WTC11 (cell line): ENCODE results near the gene OSBPL5. TPM values are rescaled to one million over a fixed set of nuclear protein-coding genes. Genes with fewer than 3 reads are reported as not detected.

Experiments used
- ATAC-seq: fragments of 200-7000 bp; cut with Tn5 transposase; 2 replicates; pipeline ENCODE4 v1.10.0; 2021; ENCODE audit warnings: mild to moderate bottlenecking, moderate library complexity
- CTCF ChIA-PET: fragments of 300-600 bp; sonication (Branson Sonifier 250); formaldehyde crosslinking; loops from one replicate; lab custom pipeline; 2021; ENCODE audit warnings: antibody characterized with exemption; lab: Charles Lee
- POLR2A ChIA-PET: fragments of 350-600 bp; sonication (Branson Sonifier 250); formaldehyde crosslinking; loops from one replicate; lab custom pipeline; 2021; ENCODE audit warnings: antibody characterized with exemption; lab: Charles Lee
- DNase-seq: peaks from one replicate; pipeline ENCODE4 v3.0.0; 2021; ENCODE audit warnings: low spot score
- H3K27ac Mint-ChIP-seq: 2 replicates; pipeline ENCODE4 v1.8.0; 2021; ENCODE audit warnings: mixed read lengths
- H3K27me3 Mint-ChIP-seq: 2 replicates; pipeline ENCODE4 v1.8.0; 2021; ENCODE audit warnings: low read depth, mild to moderate bottlenecking, moderate library complexity, mixed read lengths
- H3K36me3 Mint-ChIP-seq: 2 replicates; pipeline ENCODE4 v1.8.0; 2021; ENCODE audit warnings: mixed read lengths
- H3K4me1 Mint-ChIP-seq: 2 replicates; pipeline ENCODE4 v1.8.0; 2022; ENCODE audit warnings: mixed read lengths
- H3K4me3 Mint-ChIP-seq: 2 replicates; pipeline ENCODE4 v1.8.0; 2021; ENCODE audit warnings: mild to moderate bottlenecking, moderate library complexity, mixed read lengths
- H3K9me3 Mint-ChIP-seq: 2 replicates; pipeline ENCODE4 v1.8.0; 2021; ENCODE audit warnings: mixed read lengths
- ATF6 ChIP-seq: sonication (generic); formaldehyde crosslinking; IDR thresholded peaks from 2 replicates; pipeline ENCODE4 v1.8.1; 2023; ENCODE audit warnings: mild to moderate bottlenecking, missing genetic modification reagents
- EMX1 ChIP-seq: fragments of 250-450 bp; sonication (Bioruptor Pico); IDR thresholded peaks from 2 replicates; pipeline ENCODE4 v1.8.0; 2021; ENCODE audit warnings: mild to moderate bottlenecking
- ETV6 ChIP-seq: sonication (generic); formaldehyde crosslinking; IDR thresholded peaks from 2 replicates; pipeline ENCODE4 v1.8.1; 2022; ENCODE audit warnings: mild to moderate bottlenecking, missing genetic modification reagents
- FOXK1 ChIP-seq: sonication (generic); formaldehyde crosslinking; IDR thresholded peaks from 2 replicates; pipeline ENCODE4 v1.8.0; 2022; ENCODE audit warnings: mild to moderate bottlenecking, moderate library complexity, missing genetic modification reagents
- FOXP1 ChIP-seq: sonication (generic); formaldehyde crosslinking; IDR thresholded peaks from 2 replicates; pipeline ENCODE4 v1.8.0; 2022; ENCODE audit warnings: missing genetic modification reagents, mild to moderate bottlenecking, moderate library complexity, borderline replicate concordance
- FOXP4 ChIP-seq: sonication (generic); formaldehyde crosslinking; IDR thresholded peaks from 2 replicates; pipeline ENCODE4 v1.8.0; 2022; ENCODE audit warnings: mild to moderate bottlenecking, missing genetic modification reagents
- GABPB1 ChIP-seq: sonication (generic); formaldehyde crosslinking; IDR thresholded peaks from 2 replicates; pipeline ENCODE4 v1.8.1; 2023; ENCODE audit warnings: mild to moderate bottlenecking, missing genetic modification reagents
- GTF2I ChIP-seq: fragments of 250-450 bp; sonication (Bioruptor Pico); conservative IDR thresholded peaks from 2 replicates; pipeline ENCODE4 v1.4.0; 2021; ENCODE audit warnings: mild to moderate bottlenecking
- MLX ChIP-seq: sonication (generic); formaldehyde crosslinking; IDR thresholded peaks from 2 replicates; pipeline ENCODE4 v1.8.1; 2023; ENCODE audit warnings: mild to moderate bottlenecking, missing genetic modification reagents, moderate library complexity
- NFYB ChIP-seq: sonication (generic); formaldehyde crosslinking; conservative IDR thresholded peaks from 2 replicates; pipeline ENCODE4 v1.8.0; 2022; ENCODE audit warnings: low read depth, missing genetic modification reagents
- NR3C1 ChIP-seq: sonication (generic); formaldehyde crosslinking; conservative IDR thresholded peaks from 2 replicates; pipeline ENCODE4 v1.8.1; 2023; ENCODE audit warnings: low read depth, mild to moderate bottlenecking, missing genetic modification reagents
- RORB ChIP-seq: fragments of 250-450 bp; sonication (Bioruptor Pico); IDR thresholded peaks from 2 replicates; pipeline ENCODE4 v1.9.0; 2021; ENCODE audit warnings: mild to moderate bottlenecking
- SOX15 ChIP-seq: fragments of 250-450 bp; sonication (Bioruptor Pico); IDR thresholded peaks from 2 replicates; pipeline ENCODE4 v1.9.0; 2021; ENCODE audit warnings: mild to moderate bottlenecking
- SP1 ChIP-seq: sonication (generic); formaldehyde crosslinking; conservative IDR thresholded peaks from 2 replicates; pipeline ENCODE4 v1.8.1; 2022; ENCODE audit warnings: missing genetic modification reagents
- TCF7 ChIP-seq: sonication (generic); formaldehyde crosslinking; IDR thresholded peaks from 2 replicates; pipeline ENCODE4 v1.8.0; 2022; ENCODE audit warnings: mild to moderate bottlenecking, low read depth, missing genetic modification reagents, moderate library complexity
- TP53 ChIP-seq: sonication (generic); formaldehyde crosslinking; IDR thresholded peaks from 2 replicates; pipeline ENCODE4 v1.8.1; 2023; ENCODE audit warnings: mild to moderate bottlenecking, missing genetic modification reagents
- ZBTB43 ChIP-seq: sonication (generic); formaldehyde crosslinking; IDR thresholded peaks from 2 replicates; pipeline ENCODE4 v1.8.1; 2023; ENCODE audit warnings: mild to moderate bottlenecking, missing genetic modification reagents
- ZNF263 ChIP-seq: sonication (generic); formaldehyde crosslinking; IDR thresholded peaks from 2 replicates; pipeline ENCODE4 v1.8.1; 2022; ENCODE audit warnings: low read depth, mild to moderate bottlenecking, moderate library complexity, missing genetic modification reagents
- ZNF416 ChIP-seq: fragments of 250-450 bp; sonication (Bioruptor Pico); IDR thresholded peaks from 2 replicates; pipeline ENCODE4 v1.9.0; 2021; ENCODE audit warnings: mild to moderate bottlenecking, inconsistent platforms
- ZNF532 ChIP-seq: fragments of 250-450 bp; sonication (Bioruptor Pico); IDR thresholded peaks from 2 replicates; pipeline ENCODE4 v1.9.0; 2021; ENCODE audit warnings: mild to moderate bottlenecking, borderline replicate concordance
- total RNA-seq: library from RNA; stranded (reverse); gene quantifications from 3 replicates; pipeline ENCODE4 v1.2.3, GENCODE V29; 2021

OSBPL5 gene
- total RNA-seq, 1 experiment from 2014 or later, result 17.7 TPM

GRCh38 chr11:3171931-3172560 is 6.9 kb upstream of the OSBPL5 start:
- Mint-ChIP-seq H3K27me3 (peaks cover 22% of the 10 kb centered on the region), H3K4me1 (peaks cover 4% of the 10 kb centered on the region), H3K27ac (no peak overlapping the region), H3K36me3 (peaks cover 8% of the 10 kb centered on the region; the same call in 1 of the 2 replicates), H3K4me3 (no peak overlapping the region), H3K9me3 (peaks cover 18% of the 10 kb centered on the region)
- ChIA-PET CTCF (no interaction called here), POLR2A (no interaction called here)
- DNase-seq (no peak), ATAC-seq (no peak)
- TF ChIP-seq NFYB (no peak), ZBTB43 (no peak), TCF7 (CRISPR knock-in tag) (no peak), ZNF416 (CRISPR knock-in tag) (no peak), ETV6 (CRISPR knock-in tag) (no peak), NR3C1 (CRISPR knock-in tag) (no peak), FOXP4 (CRISPR knock-in tag) (no peak), RORB (CRISPR knock-in tag) (no peak), ATF6 (no peak), EMX1 (CRISPR knock-in tag) (no peak), ZNF263 (no peak), GTF2I (CRISPR knock-in tag) (no peak), FOXK1 (CRISPR knock-in tag) (no peak), MLX (no peak), TP53 (CRISPR knock-in tag) (no peak), SP1 (CRISPR knock-in tag) (no peak), GABPB1 (CRISPR knock-in tag) (no peak), FOXP1 (no peak), SOX15 (CRISPR knock-in tag) (no peak), ZNF532 (no peak)
